HG03103 (cell line): ENCODE results near the gene INTS11.
A peak's percentile ranks its signal among the peaks of the same experiment; 100 is the strongest.

Experiments used
- ATAC-seq: cut with Tn5 transposase; IDR thresholded peaks from one replicate; pipeline ENCODE4 v1.9.1; 2021; ENCODE audit warnings: low read depth; ENCODE audit not compliant: unreplicated experiment

The INTS11 gene

GRCh38 chr1:1314678-1315335 is 9.7 kb downstream of the INTS11 start:
- ATAC-seq, result no peak

DNA sequence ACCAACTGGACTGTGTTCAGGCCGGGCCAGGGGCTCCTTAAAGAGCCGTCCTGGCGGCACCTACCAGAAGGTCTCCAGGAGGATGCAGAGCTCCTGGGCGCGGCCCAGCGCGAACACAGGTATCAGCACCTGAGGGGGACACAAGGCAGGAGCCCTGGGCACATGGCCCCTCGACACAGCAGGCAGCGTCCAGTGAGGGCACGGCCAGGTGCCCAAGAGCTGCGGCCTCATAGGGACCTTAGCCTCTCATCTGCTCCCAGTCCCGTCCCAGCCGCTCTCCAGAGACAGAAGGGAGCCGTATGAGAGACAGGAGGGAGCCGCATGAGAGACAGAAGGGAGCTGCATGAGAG is 10.2 kb downstream of the INTS11 start:
- ATAC-seq, result no peak

DNA sequence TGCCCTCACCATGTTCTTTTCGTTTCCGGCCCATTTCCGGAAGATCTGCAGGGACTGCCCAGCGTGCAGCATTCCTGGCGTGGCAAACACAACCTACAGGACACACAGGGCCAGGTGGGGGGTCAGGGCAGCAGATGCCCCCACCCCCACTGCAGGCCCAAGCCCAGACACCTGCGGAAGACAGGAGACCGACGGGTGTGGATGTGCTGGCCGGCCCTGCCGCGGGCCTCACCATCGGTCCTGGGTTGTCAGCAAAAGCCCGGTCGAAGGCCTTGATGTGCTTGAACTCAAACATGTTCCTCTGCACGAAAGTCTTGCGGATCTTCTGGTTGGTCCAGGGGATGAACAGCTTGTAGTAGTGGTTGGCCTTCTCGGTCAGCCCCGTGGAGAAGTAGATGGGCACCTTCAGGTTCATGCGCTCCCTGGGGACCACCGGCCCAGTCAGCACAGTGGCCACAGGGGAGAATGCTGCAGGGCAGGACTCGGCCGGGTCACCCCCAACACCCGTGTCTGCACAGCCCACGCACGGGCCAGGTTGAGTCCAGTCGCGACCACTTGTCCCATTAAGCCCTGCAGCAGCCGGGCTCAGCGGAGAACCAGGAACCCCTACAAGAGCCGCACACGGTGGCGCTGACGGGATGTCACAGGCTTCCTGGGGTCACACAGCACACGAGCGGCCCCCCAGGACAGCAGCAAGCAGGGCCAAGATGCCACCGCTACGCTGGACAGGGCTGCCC is 10.8 kb downstream of the INTS11 start:
- no peak for ATAC-seq

DNA sequence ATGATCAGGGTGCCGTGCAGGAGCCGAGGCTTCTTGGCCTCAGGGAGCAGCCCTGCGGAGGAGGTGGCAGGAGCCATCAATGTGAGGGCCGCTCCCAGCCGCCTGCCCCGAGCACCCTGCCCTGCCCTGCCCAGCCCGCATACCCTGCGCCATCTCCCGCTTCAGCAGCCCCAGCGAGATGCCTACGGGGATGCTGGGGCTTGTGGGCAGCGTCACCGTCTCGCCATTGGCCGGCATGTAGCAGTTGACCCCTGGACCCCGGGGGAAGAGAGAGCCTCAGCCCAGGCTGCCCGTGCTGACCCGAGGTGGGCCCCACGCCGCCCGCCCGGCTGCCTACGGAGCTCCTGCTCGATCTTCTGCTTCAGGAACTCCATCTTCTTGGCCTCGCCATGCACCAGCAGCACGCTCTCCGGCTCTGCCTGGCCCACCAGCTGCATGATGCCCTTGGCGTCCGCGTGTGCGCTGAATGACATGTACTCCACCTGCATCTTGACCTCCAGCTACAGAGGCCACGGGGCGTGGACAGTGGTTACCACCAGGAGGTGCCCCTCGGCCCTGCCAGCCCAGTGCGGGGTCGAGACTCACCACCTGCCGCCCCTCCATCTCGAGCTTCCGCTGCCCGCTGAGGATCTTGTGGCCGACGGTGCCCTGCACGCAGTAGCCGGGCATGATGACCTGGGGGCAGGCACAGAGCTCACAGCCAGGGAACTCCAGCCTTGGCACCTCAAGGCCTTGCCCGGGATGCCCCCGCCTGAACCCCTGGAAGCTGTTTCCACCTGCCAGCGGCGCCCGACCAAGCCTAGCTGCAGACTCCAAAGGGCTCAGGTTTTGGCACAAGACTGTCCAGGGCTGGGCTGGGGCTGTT is 11.8 kb downstream of the INTS11 start:
- no peak for ATAC-seq

DNA sequence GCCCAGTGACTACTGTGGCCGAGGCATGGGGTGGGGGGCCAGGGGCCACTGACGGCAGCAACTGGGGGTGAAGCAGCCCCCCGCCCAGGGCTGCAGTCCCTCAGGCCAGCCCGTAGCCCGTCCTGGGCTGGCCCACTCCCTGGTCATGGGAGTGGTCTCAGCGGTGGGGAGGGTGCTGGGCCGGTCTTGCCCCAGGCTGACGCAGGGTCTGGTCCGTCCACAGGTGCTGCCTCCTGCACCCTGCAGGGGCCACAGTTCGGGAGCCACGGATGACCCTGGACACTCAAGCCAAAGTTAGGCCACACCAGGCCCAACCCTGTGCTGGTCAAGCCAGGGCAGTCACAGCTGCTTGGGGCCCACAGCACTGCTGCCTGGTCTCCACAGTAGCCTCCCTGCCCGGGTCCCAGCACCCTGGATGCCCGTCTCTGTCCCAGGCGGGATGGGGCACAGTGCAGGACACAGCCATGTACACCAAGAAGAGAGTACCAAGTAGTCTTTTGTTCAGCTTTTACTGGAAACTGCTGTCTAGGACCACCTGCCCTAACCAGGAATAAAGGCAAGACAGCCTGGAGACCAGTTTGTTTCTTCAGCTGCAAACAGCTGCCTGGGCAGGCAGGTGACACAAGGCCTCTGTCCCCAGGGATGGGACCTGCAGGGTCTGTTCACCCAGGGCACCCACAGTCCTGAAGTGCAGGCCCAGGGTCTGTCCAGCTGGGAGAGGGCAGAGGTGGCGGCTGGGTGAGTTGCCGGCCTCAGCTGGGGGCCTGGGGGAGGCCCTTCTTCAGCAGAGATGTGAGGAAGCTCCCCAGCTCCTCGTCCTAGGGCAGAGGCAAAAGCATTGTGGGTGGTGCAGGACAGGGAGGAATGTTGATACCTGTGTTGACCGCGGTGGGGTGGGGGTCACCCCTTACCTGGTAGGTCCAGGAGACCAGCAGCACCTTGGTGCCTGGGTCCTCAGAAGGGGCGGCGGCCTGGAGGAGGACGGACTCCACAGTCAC is 13.1 kb downstream of the INTS11 start:
- no peak for ATAC-seq

DNA sequence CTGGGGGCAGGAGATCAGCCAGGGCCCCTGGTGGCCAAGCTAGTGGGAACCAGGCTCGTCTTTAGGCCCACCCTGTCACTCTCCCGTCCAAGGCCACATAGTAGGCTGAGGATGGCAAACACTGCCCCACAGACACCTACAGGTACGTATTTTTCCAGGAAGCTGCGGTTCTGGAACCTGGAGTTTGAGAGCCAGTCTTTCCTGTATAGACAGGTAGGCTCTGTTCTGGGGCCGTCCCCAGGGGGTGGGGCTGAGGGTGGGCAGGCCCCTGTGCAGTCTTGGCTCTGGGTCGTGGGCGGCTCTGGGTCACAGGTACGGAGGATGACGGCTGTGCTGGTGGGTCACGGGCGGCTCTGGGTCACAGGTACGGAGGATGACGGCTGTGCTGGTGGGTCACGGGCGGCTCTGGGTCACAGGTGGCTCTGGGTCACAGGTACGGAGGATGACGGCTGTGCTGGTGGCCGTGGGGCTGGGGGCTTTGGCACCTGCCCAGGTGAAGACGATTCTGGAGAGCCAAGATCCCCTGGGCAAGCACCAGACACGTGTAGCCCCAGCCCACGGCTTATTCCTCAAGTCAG is 13.9 kb downstream of the INTS11 start:
- ATAC-seq, result no peak

- no peak for ATAC-seq
Measured at GRCh38 chr1:1310109-1310385, 14.4 kb downstream of the INTS11 start.

DNA sequence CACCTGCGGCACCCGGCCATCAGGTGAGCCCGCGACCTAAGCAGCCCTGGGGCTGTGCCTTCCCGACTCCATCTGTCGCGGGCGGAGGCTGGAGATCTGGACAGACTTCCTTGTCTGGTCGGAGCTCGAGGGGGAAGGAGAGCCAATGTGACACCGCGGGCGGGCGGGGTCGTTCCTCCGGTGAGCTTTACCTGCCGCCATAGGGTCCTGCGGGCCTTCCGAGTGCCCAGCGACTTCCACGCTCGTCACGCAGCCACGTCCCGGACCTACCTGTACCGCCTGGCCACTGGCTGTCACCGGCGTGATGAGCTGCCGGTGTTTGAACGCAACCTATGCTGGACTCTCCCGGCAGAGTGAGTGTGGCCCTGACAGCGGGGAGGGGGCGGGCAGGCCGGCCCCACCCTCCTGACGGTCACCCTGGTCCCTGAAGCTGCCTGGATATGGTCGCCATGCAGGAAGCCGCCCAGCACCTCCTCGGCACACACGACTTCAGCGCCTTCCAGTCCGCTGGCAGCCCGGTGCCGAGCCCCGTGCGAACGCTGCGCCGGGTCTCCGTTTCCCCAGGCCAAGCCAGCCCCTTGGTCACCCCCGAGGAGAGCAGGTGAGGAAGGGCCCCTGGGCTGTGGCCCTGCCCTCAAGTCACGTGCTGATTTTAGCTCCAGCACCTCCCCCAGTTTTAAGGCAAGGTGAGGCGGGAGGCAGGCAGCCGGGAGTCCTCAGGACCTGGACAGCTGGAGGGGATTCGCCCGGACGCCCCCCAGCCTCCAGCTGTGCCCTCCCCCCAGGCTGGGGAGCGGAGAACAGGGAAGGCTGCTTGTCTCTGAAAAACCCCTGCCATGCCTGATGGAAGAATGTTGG is 15.0 kb downstream of the INTS11 start:
- ATAC-seq, result no peak

DNA sequence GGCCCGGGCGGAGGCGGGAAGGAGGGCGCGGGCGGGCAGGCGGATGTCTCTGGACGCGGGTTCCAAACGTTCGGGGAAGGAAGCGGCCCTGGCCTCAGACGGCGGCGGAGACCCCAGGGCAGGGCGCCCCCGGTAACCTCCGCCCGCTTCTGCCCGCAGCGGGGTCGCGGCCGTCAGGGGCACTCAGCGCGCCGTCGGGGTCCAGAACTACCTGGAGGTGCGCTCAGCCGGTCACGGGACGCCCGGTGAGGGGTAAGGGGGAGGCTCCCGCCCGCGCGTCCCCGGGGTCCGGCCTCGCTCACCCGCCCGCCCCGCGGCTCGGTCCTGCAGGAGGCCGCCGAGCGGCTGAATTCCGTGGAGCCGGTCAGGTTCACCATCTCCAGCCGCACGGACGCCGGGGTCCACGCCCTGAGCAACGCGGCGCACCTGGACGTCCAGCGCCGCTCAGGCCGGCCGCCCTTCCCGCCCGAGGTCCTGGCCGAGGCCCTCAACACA is 15.7 kb downstream of the INTS11 start:
- ATAC-seq, result no peak

- ATAC-seq, result peak; percentile 49
Measured at GRCh38 chr1:1307923-1308755, 16.3 kb downstream of the INTS11 start, which contains the start of the genes ACAP3 and PUSL1. Gene ACAP3, minus strand, starts transcription at chr1:1307930. Its CDS starts 115 bp downstream, at chr1:1307815. Gene PUSL1, plus strand, starts transcription at chr1:1308597. Its CDS starts 47 bp downstream, at chr1:1308644.

GRCh38 chr1:1307261-1307922 is 17.1 kb downstream of the INTS11 start:
- ATAC-seq, result no peak

- ATAC-seq, result no peak
Measured at GRCh38 chr1:1306661-1307260, 17.7 kb downstream of the INTS11 start.

- no peak for ATAC-seq
Measured at GRCh38 chr1:1306070-1306660, 18.3 kb downstream of the INTS11 start.

DNA sequence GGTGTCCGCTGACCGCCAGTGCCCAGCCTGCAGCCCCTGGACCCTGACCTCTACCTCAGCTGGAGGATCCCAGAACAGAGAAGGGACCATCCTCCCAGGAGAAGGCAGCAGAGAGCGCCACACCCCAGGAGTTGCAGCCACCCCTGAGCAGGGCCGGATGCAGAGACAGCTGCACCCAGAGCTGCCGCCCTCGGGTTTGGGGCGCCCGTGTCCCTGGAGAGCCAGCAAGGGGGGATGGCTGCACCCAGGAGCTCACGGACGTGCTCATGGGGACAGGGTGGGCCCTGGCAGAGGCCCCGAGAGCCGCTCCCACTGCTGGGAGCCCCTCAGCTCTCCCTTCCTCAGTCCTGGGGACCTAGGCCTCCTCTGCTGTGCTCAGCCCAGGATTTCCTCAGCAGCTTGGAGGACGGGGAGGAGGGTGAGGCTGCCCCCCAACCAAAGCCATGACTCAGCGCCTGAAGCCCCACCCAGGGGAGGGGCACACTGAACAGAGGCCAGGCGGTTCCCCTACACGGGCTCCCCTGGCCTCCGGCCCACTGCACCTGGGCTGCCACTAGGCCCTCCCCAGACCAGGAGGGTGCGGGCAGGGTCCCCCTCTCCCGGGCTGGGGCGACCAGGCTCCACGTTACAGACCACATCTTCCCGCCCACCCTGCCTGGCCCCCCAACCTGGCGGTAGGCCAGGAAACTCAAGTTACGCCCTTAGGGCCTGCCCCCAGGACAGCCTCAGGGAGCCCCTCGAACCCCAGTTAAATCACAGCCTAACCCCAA is 19.0 kb downstream of the INTS11 start:
- ATAC-seq, result no peak

DNA sequence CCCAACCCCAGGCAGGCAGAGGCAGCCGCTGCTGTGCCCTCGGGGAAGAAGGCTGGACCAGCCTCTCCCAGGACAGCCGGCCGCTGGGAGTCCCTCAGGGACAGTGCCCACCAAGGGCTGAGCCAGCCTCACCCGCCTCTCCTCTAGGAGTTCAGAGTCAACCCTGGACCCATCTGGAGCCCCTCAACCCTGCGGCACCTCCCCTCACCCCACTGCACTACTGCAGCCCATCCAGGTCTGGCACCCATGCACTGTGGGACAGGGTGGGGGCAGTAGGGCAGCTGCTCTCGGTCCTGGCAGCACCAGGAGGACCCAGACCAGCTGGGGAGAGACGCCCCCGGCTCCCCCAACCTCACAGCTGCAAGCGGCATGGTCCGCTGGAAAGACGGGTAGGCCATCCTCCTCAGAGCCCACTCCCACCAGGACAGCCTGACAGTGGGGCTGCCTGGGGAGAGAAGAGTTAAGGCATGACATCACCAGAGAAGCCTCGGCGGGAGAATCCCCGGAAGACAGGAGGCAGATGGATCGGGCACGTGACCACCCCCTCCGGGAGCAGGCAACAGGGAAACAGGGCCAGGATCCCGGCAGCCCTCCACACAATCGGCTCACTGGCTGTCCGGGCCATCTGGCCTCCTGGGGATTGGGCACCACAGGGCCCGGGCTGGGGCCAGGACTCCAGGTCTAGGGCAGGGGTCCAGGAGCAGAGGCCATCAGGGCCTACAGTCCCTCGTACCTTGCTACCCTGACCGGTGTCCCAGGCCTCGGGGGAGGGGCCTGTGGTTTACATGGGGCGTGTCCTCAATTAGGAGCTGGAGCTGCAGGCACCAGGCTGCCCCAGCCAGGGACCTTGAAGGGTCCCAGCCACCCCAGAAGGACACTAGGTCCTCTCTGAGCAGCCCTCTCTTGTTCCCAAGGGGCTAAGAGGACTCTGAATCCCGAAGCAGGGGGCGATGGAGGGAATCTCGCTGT is 19.8 kb downstream of the INTS11 start:
- no peak for ATAC-seq
